ENCODE measurements around the gene PLXNA4.

- no peak for TF ChIP-seq CTCF (IDR thresholded peaks at IDR 0.05 in 2 of 3, conservative IDR thresholded peaks at IDR 0.05 in 1 of 3; ENCODE audit: borderline replicate concordance in 1 of 3, insufficient read depth in 1 of 3, low read depth in 2 of 3, low read length in 2 of 3)
- no peak for TF ChIP-seq SP1 (IDR thresholded peaks at IDR 0.05; ENCODE audit: low read depth)
- no peak for TF ChIP-seq ATF3 (IDR thresholded peaks at IDR 0.05)
- TF ChIP-seq RAD21 (IDR thresholded peaks at IDR 0.05; ENCODE audit: low read depth): no peak
- TF ChIP-seq EZH2 (IDR thresholded peaks at IDR 0.05): no peak
- no peak for TF ChIP-seq CEBPB (IDR thresholded peaks at IDR 0.05; ENCODE audit: low read depth)
- no peak for TF ChIP-seq POLR2A (IDR thresholded peaks at IDR 0.05; ENCODE audit: borderline replicate concordance, extremely low read depth, insufficient read depth, insufficient read length)
- TF ChIP-seq EGR1 (IDR thresholded peaks at IDR 0.05; ENCODE audit: low read depth): no peak
- TF ChIP-seq SIN3A (IDR thresholded peaks at IDR 0.05; ENCODE audit: low read depth): no peak
- TF ChIP-seq TCF7L2 (IDR thresholded peaks at IDR 0.05; ENCODE audit: borderline replicate concordance, extremely low read depth, insufficient read depth, insufficient read length): no peak
- no peak for TF ChIP-seq FOSL1 (IDR thresholded peaks at IDR 0.05; ENCODE audit: low read depth)
- no peak for TF ChIP-seq REST (IDR thresholded peaks at IDR 0.05; ENCODE audit: low read depth)
- no peak for TF ChIP-seq MAX (IDR thresholded peaks at IDR 0.05)
These were observed 239.5 kb downstream of the PLXNA4 start for GRCh38 chr7:132336797-132337196.
